NCI-H446 treated with DMSO at 0.1 percent for 48 hours (cell line): ENCODE measurements around the gene TSHZ2.

Experiments used
- DNase-seq: peaks from one replicate; lab custom pipeline; 2025; lab: John Stamatoyannopoulos, UW

The TSHZ2 gene

DNA sequence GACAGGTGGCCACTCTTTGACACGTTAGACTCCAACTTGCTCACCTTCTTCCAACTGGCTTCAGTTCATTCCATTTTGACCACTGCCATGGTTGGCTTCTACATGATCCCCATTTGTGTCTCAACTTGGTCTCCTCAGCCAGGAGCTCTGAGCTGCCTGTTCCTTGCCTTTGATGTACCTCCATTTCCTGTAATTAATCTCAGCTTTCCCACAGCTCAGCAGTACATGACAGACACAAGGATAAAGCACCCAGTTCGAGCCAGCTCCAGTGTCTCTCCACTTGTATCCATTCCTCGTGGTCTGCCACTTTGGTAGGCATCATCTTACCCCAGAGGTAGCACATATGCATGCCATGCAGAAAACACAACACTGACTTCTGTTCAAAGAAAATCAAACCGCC, 161.0 kb downstream of the TSHZ2 start:
- no peak for DNase-seq

DNA sequence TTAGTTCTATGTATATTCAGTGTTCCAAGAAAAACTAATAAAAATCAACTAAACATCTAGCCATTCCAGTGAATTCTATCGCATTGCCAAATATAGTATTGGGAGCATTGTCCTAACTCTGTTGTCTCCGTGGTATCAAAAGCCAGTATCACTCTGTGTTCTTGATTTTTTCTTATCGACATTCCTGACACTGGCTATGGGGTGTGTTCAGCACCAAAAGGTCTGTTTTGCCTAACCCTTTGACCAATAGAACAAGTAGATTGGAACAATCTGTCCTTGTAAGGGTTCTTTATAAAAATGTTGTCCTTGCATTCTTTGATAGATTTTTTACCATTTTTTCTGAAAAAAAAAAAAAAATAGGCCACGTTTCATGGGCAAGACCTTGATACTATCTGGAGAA, 161.5 kb downstream of the TSHZ2 start:
- DNase-seq: no peak

DNA sequence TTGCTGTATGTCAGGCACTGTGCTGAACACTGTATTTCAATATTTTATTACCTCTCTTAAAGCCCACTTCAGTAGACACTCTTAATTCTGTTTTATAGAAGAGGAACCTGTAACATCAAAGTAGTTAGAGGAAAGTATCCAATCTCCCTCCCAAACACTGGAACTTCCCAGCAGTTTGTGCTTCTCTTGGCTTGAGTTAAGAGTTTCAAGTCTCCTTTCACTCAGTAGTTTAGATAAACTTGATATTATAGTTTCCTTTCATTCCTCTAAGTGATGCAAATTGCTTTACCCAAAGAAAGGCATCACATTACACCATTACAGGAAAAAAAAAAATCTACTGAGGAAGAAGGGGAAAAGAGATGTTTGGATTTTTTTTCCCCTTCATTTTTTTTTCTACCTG, 164.3 kb downstream of the TSHZ2 start:
- DNase-seq: no peak

DNA sequence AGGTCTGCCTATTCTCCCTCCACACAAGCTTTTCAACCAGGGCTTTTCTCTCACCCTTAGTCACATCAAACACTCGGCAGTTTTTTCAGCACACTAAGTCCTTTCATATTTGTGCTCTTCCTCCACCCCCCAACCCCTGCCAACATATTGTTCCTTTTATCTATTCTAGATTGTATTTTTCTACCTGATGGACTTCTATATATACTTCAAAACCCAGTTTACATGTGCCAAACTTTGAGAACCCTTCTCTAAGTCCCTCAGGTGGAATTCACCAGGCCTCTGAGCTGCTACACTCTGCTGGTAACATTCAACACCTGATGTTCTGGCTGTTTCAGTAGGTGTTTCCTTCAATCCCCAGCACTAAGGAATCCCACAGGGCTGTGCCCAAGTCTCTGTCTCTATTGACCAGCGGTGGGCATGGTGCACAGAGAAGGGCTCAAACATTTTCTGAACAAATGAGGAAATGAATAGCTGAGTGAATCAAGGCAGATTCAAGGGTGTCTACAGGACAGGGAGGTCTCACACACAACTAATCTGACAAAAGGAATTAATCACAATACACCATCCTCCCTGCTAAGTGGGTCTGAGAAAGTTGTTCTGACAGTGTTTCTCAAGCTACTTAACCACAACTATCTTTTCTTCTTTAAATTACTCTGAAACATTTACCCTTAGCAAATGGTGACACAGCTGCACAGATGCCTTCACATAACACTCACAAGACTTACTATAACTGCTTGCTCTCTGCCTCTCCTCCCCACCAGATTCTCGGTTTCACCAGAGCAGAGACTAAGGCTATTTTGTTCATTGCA, 166.5 kb downstream of the TSHZ2 start:
- no peak for DNase-seq

DNA sequence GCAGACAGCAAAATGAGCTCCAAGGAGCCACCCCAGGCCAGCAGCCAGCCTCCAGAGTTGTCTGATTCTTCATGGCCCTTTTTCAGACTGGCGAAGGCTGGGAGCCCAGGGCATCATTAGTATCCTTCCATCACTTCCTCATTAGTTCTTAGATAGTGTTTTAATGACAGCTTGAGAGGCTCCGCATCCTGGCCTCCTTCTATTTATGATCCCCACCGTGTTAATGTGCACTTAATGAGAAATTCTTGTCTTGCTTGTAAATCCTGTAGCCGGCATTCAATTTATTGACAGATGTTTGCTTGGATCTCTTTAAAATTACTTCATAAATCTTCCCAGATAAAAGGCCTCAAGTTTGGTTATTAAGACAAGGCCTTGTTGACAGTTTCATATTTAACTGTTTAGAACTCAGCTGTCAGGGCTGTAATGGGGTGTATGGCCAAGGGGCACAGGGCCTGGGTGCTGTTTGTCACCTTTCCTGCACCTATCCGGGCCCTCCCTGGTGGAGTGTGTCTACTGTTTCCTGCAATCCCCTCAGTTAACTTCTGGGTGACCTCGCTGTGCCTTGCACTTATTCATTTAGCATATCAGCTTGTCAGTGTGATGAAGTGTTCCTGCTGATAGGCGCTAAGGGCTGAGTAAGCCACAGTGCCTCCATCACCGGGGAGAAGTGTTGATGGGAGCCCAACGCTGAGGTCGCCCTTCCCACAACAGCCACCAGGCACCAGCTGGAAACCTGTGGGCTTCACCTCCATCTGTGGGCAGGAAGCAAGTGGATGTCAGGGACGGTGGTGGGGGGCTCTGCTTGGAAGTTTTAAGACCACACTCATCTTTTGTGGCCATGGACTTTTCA, 169.3 kb downstream of the TSHZ2 start:
- DNase-seq: peak; percentile 34

DNA sequence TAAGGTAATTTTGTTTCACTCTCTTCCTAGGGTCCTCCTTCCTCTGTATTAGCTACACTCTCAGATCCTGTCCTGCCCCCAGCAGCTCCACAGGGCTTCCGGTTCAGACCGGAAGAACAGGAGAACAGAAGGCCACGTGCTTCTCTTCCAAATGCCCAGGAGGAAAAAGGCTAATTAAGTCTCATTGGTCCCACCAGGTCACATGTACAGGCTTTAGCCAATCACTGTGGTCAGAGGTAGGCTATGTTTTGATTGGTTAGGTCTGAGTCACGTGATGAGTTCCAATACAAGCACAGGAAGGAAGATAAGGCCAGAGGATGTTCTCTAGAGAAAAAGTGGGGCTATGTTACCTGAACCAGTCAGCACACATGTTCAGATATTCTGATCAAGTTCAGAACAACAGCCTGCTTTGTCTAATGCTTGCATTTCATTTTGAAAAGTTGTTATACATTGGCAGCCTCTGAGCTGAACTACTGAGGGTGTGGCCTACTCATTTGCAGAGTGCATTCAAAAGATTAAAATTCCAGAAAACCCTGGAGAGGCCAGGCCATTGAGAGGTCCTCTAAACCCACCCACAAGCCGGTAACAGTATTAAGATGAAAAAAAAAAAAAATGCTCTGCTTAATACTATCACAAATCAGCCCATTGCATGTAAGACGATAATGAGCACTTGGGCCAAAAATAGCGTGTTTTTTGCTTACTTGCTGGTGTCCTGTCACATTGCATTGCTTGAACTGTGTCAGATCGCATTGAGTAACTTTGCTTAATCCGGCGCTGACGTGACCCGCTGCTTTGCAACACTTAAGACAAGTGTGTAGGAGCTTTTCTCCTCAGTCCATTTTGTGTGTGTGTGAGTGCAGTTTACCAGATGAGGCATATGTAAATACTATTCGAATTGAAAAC, 170.3 kb downstream of the TSHZ2 start:
- DNase-seq: no peak

DNA sequence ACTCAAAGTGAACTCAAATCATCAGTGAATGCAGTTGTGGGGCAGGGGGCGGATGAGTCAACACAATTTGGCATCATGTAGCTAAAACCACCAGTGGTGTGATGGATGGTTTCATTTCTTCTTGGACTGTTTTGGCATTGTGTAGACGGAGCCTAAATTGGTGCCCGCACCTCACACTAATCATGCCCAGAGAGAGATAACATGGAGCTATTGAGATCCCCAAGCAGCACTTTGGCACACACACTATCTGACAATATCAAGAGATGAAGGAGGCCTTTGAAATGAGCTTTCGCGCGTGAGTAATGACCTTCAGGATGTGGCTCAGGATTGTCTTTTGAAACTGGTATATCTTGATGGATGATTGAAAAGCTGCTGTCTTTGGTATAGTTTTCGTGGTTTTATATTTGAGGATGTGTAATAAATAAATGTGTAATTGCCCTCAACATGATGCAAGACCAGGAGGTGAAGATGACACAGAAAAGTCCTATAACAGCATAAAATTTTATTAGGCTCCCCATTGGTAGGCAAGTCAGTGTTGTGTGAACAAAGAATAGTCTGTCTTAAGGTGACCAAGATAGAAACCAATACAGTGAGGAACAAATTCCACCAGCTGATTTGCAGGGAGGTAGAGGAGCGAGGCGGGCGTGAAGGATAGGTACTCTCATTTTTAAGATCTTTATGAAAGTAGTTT, 174.2 kb downstream of the TSHZ2 start:
- DNase-seq: no peak

DNA sequence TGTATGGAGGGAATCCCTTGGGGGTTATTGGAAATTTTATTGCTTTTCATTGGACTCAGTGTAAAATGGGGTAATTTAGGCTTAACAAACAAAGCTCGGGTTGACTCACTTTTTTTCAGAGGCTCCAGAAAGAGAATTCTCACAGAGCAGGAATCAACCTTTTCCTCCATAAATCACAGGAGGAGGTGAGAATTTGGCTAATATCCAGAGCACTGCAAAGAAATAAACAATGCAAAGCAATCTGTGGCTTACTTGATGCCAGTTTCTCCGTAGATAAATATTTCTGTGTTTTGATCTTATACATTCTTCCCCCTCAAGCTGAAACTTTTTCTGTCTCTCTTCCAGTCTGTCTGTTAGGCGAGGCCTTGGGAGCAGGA, 176.6 kb downstream of the TSHZ2 start:
- DNase-seq: peak; percentile 31

DNA sequence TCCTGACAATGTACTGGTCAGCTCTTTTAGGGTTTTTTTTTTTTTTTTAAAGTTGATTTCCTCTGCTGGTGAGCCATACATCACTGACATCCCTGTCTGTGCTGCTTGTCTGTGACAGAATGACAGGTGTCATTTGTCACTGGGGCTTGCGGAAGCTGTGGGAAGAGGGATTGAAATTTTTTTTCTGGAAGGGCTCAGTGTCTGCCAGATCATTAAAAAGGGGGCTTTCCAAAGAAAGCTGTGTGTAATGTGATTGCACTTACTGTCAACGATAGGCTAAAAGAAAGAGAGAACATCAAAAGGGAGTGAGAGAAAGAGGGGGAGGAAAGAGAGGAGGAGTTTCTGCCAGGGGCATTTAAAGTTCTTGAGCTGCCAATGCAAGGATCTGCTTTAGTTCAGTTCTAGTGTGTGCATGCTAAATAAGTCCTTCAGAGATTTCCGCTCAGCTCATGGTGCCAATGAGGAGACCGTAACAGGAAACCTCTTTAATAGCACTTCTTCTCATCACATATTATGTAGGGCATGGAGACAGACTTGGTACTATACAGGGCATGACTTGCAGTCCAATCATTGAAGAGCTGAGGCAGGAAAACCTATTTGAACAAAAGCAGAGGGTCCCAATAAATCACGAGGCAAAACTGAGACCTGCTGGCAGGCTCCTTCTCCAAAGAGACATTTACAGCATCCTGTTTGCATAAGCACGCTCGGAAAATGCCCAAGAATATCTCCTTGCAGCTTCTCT, 177.2 kb downstream of the TSHZ2 start:
- DNase-seq: no peak

DNA sequence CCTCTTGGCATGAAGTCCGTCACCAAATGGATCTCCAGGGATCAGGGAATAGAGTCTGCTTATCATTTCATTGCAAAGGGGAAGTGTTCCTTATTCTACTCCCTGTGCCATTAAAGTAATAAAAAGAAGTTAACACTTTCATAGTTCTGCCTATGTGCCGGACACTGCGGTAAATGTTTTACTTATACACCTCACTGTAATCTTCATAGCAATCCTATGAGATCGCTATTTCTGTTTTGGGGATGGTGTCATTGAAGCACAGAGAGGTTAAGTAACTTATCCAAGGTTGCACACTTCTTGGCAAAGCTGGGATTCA, 177.7 kb downstream of the TSHZ2 start:
- no peak for DNase-seq

DNA sequence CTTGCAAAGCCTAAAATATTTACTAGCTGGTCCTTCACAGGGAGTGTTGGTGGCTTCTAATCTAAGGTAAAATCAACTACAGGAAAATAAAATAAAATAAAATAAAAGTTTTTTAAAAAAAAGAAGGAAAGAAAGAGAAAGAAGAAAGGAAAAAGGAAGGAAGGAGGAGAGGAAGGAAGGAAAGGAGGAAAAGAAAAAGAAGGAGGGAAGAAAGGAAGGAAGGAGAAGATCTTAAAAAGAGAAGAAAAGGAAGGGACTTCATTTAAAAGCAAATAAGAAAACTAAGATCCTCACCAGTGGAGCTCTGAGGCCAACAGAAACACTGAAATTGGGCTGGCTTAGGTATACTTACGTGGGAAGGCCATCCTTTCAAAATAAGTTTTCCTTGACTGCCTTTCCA, 178.4 kb downstream of the TSHZ2 start:
- DNase-seq: no peak

DNA sequence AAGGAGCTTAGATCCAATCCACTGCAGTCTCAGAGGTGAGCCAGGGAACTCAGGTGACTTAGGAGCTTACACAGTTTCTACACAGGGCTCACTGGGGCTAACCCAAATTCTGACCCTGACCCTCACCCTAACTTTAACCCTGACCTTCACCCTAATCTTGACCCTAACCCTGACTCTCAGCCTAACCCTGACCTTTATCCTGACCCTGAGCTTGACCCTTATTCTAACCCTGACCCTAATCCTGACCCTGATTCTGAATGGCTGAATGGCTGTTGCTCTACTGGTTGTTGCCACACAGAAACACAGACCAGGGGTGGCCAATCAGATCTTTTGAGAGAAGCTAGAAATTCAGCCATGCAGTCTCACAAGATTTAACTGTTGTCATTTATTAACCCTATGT, 180.1 kb downstream of the TSHZ2 start:
- no peak for DNase-seq

DNA sequence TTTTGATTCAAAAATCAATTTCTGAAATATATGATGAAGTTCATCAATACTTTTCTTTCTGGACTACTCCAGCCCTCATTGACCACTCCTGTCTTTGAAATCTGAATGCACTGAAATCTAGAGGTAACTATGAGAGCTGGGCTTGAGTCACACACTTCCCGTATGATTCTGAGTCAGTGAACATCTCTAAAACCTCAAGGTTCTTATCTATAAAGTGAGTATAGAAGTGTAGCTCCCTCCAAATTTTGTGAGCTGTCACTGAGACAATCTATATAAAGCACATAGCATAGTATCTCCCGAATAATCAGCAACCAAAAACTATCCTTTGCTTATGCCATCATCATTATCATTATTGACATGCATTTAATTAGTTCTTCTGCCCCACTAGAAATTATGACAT, 182.4 kb downstream of the TSHZ2 start:
- no peak for DNase-seq

DNA sequence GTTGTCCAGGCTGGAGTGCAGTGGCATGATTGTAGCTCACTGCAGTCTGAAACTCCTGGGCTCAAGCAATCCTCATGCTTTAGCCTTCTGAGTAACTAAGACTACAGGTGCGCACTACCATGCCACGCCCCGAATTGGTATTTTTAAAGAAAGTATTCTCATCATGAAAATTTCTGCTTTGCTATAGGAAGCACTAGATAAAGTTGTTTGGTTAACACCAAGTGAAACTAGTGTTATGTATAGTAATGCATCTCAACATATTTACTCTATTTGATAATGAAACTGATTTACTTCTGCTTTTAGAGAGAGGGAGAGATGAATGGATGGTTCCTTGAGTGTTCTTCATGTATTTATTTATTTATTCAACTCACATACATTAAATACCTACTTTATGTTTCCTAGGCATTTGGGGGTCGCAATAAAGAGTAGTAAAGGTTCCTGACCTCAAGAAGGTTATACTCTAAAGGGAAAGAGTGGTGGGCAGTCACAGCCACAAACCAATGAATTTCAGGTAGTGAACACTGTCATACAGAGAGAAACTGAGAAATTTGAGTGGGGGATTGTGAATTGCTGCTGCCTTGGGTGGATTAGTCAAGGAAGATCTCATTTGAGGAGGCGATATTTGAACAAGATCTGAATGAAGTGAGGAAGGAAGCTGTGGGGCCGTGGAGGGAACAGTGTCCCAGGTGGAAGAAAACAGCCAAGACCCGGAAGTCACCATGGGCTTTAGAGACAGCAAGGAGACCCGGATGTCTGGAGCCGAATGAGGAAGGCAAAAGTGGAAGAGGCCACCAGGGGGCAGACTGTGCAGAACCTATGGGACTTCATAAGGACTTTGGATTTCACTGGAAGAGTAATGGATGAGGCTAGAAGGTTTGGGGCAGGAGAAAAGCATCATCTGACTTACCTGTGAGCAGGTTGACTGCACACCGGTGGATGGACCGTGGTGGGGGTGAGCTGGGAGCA, 185.6 kb downstream of the TSHZ2 start:
- DNase-seq: no peak

DNA sequence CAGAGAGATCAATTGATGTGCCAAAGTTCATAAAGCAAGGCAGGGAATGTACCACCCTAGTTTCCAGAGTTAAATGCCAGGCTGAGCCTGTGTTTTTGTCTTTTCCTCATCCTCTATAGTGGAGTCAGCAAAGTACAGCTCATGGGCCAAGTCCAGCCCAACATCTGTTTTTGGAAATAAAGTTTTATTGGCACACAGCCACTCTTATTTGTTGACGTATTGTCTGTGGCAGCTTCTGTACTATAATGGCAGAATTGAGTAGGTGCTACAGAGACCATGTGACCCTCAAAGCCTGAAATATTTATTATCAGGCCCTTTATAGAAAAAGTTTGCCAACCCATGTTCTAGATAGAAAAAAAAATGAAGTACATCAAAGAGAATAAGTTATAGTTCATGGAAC, 187.0 kb downstream of the TSHZ2 start:
- no peak for DNase-seq

DNA sequence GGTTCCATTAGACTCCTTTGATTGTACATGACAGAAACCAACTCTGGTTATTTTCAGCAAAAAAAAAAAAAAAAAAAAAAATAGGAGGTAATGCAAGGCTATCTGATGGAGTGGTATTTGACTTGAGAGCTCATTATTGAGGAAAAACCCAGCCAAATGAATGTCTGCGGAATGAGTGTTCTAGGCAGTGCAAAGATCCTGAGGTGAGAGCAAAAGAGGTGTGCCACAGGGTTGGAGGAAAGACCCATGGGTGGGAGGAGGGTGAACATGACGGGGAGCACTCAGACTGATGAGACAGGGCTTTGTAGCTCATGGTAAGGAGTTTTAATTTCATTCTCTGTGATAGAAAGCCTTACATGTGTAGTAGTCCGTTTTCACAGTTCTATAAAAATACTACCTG, 188.9 kb downstream of the TSHZ2 start:
- DNase-seq: no peak

DNA sequence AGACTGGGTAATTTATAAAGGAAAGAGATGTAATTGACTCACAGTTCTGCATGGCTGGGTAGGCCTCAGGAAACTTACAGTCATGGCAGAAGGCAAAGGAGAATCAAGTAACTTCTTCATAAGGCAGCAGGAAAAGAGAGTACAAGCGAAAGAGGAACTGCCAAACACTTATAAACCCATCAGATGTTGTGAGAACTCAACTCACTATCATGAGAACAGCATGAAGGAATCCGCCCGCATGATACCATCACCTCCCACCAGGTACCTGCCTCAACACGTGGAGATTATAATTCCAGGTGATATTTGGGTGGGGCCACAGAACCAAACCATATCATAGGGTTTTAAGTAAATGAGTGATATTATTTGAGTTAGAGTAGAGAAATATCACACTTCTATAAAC, 189.3 kb downstream of the TSHZ2 start:
- DNase-seq: no peak

DNA sequence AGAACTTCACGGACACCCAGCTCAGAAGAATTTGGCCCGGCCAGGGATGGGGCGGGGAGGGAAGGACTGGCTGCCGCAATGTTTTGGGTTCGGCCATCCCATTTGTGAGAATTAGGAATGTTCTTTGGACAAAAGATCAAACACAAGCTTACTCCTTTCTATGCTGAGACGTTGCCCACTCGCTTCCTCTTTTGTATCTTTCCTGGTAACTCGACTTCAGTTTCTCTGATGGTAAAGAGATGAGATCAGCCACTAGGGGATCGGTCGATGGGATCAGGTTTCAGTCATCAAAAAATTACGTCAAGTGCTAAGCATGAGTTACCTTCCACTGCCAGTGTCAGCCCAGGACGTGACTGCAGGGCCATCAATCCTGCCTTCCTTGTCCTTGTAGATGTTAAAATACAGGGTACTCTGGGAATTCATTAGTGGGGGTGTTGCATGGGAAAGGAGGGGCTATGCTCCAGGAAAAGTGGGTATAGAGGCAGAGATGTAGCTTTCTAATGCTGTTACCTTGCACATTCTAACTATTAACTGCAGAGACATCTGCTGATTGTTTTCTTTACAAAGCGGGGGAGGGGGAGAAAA, 190.2 kb downstream of the TSHZ2 start:
- no peak for DNase-seq

DNA sequence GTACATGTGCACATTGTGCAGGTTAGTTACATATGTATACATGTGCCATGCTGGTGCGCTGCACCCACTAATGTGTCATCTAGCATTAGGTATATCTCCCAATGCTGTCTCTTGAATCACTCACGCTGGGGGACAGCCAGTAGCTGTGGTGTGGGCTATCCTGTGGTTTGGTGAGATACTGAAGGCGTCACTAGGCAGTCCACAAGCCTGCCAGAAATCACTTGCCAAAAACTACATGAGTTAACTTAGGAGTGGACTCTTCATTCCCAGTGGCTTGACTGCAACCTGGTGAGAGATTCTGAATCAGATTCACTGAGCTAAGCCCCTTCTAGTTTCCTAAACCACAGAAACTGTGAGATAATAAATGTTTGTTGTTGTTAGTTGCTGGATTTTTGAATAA, 191.3 kb downstream of the TSHZ2 start:
- DNase-seq: no peak

DNA sequence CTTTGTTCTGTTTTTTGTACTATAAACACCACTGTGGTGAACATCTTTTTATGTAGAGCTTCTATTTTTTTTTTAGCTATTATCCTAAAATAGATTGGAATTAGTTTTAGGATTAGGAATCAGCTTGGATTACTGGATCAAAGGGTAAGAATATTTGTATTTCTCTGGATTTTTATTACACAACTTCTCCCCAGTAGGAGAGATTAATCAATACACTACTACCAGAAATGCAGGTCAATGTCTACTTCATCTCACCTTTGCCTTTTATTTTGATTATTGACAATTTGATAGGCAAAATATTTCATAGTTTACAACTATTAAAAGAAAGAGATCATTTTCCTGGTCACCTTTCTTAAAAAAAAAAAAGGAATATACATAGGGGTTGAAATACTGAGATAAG, 191.9 kb downstream of the TSHZ2 start:
- DNase-seq: no peak
